Parathyroid adenoma (tissue), 2 donors: ENCODE results near the gene ACLY.
"Not testable (repeated sequence)": the region's sequence is repeated elsewhere in the genome, so short reads cannot be mapped to it uniquely, and the experiment has no call there.

ENCODE experiments used
- H2AFZ ChIP-seq: fragments of 300-600 bp; sonication (generic); one replicate; pipeline ENCODE4 v1.7.0; 2017; ENCODE audit warnings: antibody characterized with exemption, mild to moderate bottlenecking
- H3K27ac ChIP-seq: fragments of 300-600 bp; sonication (generic); one replicate; pipeline ENCODE4 v1.7.0; 2017
- H3K27me3 ChIP-seq: fragments of 300-600 bp; sonication (generic); one replicate; pipeline ENCODE4 v1.7.0; 2017; ENCODE audit warnings: low read length; ENCODE audit not compliant: control insufficient read depth, insufficient read depth
- H3K36me3 ChIP-seq: fragments of 300-600 bp; sonication (generic); one replicate; pipeline ENCODE4 v1.7.0; 2017; ENCODE audit warnings: low read length; ENCODE audit not compliant: control insufficient read depth, insufficient read depth
- H3K4me1 ChIP-seq: fragments of 300-600 bp; sonication (generic); one replicate; pipeline ENCODE4 v1.7.0; 2017; ENCODE audit warnings: control low read depth
- H3K4me2 ChIP-seq: fragments of 300-600 bp; sonication (generic); one replicate; pipeline ENCODE4 v1.7.0; 2017; ENCODE audit warnings: low read length
- H3K4me3 ChIP-seq: fragments of 300-600 bp; sonication (generic); one replicate; pipeline ENCODE4 v1.7.0; 2017; ENCODE audit warnings: low read depth, low read length
- H3K79me2 ChIP-seq: fragments of 300-600 bp; sonication (generic); one replicate; pipeline ENCODE4 v1.7.0; 2017; ENCODE audit warnings: control low read depth
- H3K9ac ChIP-seq: fragments of 300-600 bp; sonication (generic); one replicate; pipeline ENCODE4 v1.7.0; 2017; ENCODE audit warnings: mild to moderate bottlenecking
- H3K9me3 ChIP-seq: fragments of 300-600 bp; sonication (generic); one replicate; pipeline ENCODE4 v1.7.0; 2017; ENCODE audit warnings: low read length; ENCODE audit not compliant: control insufficient read depth
- TF ChIP-seq, protein P1 (sequence below): fragments of 300-600 bp; sonication (generic); IDR thresholded peaks from one replicate; pipeline ENCODE4 v1.7.0; 2017; ENCODE audit warnings: antibody characterized with exemption, mild to moderate bottlenecking
- donor health status: primary hyperparathyroidism.

ACLY gene

DNA sequence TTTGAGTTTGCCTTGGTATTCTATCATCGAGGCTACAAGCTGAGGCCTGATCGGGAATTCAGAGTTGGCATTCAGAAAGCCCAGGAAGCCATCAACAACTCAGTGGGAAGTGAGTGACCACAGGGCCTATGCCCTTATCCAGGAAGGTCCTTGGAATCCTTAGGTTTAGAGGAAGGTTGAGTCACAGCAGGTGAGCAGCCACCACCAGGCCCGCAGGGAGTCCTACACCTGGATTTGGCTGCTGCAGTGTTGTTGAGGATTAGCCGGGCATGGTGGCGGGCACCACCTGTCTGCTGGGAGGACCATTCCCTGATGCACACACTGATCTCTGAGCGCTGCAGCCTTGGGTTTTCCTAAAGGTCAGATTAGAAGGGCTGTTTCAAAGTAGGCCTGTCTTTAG lies 16.9 kb upstream of the ACLY start:
- H3K79me2 ChIP-seq: no peaks in the 10 kb centered on the region
- H3K4me2 ChIP-seq: no peak overlapping the region
- H2AFZ ChIP-seq: no peak overlapping the region
- no peak overlapping the region for H3K27ac ChIP-seq
- no peaks in the 10 kb centered on the region for H3K27me3 ChIP-seq
- no peaks in the 10 kb centered on the region for H3K36me3 ChIP-seq
- no peak overlapping the region for H3K4me3 ChIP-seq
- no peak overlapping the region for H3K9ac ChIP-seq
- H3K4me1 ChIP-seq: peaks cover 4% of the 10 kb centered on the region
- TF ChIP-seq, protein P1, sequence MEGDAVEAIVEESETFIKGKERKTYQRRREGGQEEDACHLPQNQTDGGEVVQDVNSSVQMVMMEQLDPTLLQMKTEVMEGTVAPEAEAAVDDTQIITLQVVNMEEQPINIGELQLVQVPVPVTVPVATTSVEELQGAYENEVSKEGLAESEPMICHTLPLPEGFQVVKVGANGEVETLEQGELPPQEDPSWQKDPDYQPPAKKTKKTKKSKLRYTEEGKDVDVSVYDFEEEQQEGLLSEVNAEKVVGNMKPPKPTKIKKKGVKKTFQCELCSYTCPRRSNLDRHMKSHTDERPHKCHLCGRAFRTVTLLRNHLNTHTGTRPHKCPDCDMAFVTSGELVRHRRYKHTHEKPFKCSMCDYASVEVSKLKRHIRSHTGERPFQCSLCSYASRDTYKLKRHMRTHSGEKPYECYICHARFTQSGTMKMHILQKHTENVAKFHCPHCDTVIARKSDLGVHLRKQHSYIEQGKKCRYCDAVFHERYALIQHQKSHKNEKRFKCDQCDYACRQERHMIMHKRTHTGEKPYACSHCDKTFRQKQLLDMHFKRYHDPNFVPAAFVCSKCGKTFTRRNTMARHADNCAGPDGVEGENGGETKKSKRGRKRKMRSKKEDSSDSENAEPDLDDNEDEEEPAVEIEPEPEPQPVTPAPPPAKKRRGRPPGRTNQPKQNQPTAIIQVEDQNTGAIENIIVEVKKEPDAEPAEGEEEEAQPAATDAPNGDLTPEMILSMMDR: no peak
- no peaks in the 10 kb centered on the region for H3K9me3 ChIP-seq

DNA sequence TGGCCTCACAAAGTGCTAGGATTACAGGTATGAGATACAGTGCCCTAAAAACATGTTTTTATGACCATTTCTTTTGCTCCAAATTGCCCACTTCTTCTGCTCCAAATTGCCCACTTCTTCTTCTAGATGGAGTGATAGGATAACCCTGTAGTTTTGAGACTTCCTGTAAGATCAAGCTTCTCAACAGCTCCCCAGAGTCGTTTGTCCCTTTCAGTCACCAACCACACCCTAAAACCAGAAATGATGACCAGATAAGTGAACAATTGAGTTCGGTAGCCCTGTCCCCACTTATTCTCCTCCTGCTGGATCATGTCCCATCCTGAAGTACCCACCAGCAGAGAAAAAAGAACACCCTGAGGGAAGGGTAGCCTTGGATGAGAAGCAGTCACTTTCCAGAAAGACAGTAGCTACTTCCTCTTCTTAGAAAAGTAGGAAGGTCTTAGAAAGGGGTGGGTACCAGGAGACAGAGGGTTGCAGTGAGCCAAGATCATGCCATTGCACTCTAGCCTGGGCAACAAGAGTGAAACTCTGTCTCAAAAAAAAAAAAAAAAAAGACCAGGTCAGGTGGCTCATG lies 14.2 kb upstream of the ACLY start:
- TF ChIP-seq, protein P1: no peak
- no peak overlapping the region for H3K27ac ChIP-seq
- H2AFZ ChIP-seq: no peak overlapping the region
- H3K36me3 ChIP-seq: no peaks in the 10 kb centered on the region
- H3K79me2 ChIP-seq: no peaks in the 10 kb centered on the region
- H3K4me3 ChIP-seq: no peak overlapping the region
- H3K4me2 ChIP-seq: no peak overlapping the region
- H3K27me3 ChIP-seq: no peaks in the 10 kb centered on the region
- no peaks in the 10 kb centered on the region for H3K9me3 ChIP-seq
- H3K4me1 ChIP-seq: peaks cover 4% of the 10 kb centered on the region
- no peak overlapping the region for H3K9ac ChIP-seq

DNA sequence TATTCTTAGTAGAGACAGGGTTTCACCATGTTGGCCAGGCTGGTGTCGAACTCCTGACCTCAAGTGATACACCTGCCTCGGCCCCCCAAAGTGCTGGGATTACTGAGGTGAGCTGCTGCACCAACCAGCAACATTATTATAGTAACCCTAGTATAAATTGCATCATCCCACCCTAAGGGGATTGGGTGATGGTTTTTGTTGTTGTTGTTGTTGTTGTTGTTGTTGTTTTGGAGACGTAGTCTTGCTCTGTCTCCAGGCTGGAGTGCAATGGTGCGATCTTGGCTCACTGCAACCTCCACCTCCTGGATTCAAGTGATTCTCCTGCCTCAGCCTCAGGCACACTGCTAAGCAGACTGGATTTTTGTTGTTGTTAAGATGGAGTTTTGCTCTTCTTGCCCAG lies 13.0 kb upstream of the ACLY start:
- H3K79me2 ChIP-seq, H3K27me3 ChIP-seq, H3K4me1 ChIP-seq, H3K4me3 ChIP-seq, H3K4me2 ChIP-seq, H3K36me3 ChIP-seq, H2AFZ ChIP-seq, H3K9ac ChIP-seq, H3K27ac ChIP-seq, H3K9me3 ChIP-seq: not testable (repeated sequence)

DNA sequence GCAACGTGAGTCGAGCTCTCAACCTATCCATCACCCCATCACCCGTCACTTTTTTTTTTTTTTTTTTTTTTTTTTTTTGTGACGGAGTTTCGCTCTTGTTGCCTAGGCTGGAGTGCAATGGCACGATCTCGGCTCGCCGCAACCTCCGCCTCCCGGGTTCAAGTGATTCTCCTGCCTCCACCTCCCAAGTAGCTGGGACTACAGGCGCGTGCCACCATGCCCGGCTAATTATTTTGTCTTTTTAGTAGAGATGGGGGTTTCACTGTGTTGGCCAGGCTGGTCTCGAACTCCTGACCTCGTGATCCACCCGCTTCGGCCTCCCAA lies 12.0 kb upstream of the ACLY start:
- not testable (repeated sequence) for H3K27me3 ChIP-seq, H3K79me2 ChIP-seq, H3K36me3 ChIP-seq, H3K9ac ChIP-seq, H3K9me3 ChIP-seq, H3K4me1 ChIP-seq
- Histone ChIP-seq H3K4me2 (peak overlapping the region; percentile 88), H2AFZ (peak overlapping the region; percentile 81), H3K27ac (peak overlapping the region; percentile 56), H3K4me3 (peak overlapping the region; percentile 67)

DNA sequence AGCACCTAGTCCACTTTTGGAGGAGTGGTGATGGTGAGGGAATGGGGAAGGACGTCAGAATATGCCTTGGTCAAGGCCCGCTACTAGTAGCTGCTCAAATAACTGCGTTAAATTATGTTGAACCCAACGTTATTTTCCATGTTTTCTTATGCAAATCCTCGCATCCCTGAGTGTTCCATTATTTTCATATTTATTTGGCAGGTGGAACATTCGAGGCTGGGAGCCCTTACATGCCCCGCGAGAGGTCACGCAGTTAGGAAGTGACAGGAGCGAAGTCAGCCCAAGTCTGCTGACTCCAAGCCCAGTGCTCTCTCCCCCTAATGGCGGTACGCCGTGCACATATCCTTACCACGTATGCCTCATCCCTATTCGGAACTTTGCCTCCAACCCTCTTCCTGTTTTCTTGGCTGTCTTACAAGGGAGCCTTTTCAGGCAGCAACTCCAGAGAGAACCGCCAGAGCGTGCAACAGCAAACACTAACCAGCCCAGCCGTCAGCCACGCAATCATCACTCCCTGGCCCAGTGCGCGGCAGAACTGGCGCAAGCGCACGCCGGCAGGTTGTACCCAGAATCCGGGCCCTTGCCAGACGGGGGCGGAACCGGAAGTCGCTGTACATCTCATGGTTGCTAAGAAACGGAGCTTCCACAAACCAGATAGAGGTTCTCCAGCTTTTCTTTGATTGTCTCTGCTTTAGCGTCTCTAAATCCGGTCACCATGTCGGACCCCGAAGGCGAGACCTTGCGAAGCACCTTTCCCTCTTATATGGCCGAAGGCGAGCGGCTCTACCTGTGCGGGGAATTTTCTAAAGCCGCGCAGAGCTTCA lies 11.5 kb upstream of the ACLY start, which contains the start of gene ODAD4:
Gene ODAD4, plus strand, starts transcription at position 609 of the 824 bp plus-strand sequence. Its CDS starts 107 bp downstream, at position 716.
- H3K4me3 ChIP-seq: peak within 1 kb of the TSS; percentile 67
- H3K79me2 ChIP-seq: no peaks in the 10 kb centered on the region
- no peaks in the 10 kb centered on the region for H3K36me3 ChIP-seq
- no peaks in the 10 kb centered on the region for H3K27me3 ChIP-seq
- H3K9ac ChIP-seq: peak within 1 kb of the TSS; percentile 39
- TF ChIP-seq, protein P1: peak; percentile 34
- peaks cover 4% of the 10 kb centered on the region for H3K4me1 ChIP-seq
- H3K4me2 ChIP-seq: peak within 1 kb of the TSS; percentile 88
- H3K27ac ChIP-seq: peak within 1 kb of the TSS; percentile 56
- H3K9me3 ChIP-seq: no peaks in the 10 kb centered on the region
- peak within 1 kb of the TSS; percentile 81 for H2AFZ ChIP-seq
